Left forelimb (tissue), 1 donor: Measurements from ENCODE around the gene ZFYVE16.
"Not testable (repeated sequence)": the region's sequence is repeated elsewhere in the genome, so short reads cannot be mapped to it uniquely, and the experiment has no call there.

Source experiments
- DNase-seq: peaks from one replicate; pipeline ENCODE4 v3.0.0-alpha.2; 2018; ENCODE audit warnings: low spot score

The ZFYVE16 gene

DNA sequence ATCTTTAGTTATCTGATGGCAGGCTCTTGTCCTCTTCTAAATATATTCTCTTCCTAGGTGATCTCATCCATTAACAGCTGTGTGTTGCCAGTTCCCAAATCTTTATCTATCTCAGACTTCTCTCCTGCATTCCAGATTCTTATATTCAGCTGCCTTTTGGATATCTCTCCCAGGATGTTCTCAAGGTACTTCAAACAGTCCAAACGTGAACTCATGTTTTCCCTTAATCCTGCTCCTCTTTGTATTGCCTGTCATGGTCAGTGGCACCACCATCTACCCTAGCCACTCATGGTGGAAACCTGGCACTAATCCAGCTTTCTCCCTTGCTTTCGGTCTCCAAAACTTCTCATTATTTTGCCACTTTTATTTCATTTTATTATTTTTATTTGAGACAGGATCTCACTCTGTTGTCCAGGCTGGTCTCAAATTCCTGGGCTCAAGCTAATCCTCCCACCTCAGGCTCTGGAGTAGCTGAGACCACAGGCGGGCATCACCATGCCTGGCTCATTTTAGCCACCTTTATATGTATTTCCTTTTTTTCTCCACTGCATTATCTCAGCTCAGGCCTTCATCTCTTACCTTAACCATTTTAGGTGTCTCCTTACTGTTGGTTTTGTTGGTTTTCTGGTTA lies 3.8 kb downstream of the ZFYVE16 start:
- no peak for DNase-seq

DNA sequence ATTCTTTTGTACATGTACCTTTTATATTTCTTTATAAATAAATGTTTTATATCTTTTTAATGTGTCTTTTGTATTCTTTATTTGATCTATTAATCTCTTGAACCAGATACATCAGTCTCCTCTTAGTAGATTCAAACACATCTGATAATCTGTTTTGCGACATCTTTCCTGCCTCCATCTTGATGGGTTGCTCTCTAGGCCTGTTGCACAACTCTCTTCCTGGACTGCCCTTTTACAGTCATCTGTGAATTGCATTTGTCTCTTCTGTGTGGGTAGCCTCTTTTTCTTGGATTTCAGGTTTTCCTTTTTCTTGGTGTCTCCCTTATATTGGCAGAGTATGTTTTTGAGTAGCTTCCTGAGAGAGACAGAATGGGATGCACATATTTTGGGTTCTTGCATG lies 6.2 kb downstream of the ZFYVE16 start:
- no peak for DNase-seq

DNA sequence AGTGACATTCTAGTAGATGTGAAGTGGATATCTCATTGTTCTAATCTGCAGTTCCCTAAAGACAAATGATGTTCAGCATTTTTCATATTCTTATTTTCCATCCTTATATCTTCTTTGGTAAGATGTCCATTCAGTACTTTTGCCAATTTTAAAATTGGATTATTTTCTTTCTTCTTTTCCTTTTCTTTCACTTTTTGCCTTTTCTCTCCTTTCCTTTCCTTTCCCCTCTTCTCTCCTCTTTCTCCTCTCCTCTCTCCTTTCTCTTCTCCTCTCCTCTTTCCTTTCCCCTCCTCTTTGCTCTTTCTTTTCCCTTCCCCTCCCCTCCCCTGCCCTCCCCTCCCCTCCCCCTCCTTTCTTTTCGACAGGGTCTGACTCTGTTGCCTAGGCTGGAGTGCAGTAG lies 10.1 kb downstream of the ZFYVE16 start:
- DNase-seq = no peak

DNA sequence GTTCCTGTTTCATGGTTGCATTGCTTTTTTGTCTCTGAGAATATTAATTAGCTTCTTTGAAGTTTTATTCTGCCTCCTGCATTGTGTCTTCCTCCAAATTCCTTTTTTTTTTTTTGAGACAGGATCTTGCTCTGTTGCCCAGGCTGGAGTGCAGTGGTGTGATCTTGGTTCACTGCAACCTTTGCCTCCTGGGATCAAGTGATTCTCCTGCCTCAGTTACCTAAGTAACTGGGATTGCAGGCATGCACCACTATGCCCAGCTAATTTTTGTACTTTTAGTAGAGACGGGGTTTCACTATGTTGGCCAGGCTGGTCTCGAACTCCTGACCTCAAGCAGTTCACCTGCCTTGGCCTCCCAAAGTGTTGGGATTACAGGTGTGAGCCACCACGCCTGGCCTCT lies 16.5 kb downstream of the ZFYVE16 start:
- DNase-seq = not testable (repeated sequence)

DNA sequence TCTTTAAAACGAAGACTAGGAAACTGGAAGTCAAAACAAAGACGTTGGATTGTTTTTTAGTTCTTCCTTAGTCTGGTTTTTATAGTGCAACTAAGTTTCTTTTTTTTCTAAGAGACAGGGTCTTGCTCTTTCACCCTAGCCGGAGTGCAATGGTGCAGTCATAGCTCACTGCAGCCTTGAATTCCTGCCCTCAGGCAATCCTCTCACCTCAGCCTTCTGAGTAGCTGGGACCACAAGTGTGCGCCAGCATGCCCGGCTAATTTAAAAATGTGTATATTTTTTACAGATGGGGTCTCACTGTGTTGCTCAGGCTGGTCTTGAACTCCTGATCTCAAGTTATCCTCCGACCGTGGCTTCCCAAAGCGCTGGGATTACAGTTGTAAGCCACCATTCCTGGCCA lies 27.6 kb downstream of the ZFYVE16 start:
- no peak for DNase-seq

DNA sequence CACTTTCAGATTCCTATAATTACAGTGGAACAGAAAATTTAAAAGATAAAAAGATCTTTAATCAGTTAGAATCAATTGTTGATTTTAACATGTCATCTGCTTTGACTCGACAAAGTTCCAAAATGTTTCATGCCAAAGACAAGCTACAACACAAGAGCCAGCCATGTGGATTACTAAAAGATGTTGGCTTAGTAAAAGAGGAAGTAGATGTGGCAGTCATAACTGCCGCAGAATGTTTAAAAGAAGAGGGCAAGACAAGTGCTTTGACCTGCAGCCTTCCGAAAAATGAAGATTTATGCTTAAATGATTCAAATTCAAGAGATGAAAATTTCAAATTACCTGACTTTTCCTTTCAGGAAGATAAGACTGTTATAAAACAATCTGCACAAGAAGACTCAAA lies 29.5 kb downstream of the ZFYVE16 start:
- no peak for DNase-seq

DNA sequence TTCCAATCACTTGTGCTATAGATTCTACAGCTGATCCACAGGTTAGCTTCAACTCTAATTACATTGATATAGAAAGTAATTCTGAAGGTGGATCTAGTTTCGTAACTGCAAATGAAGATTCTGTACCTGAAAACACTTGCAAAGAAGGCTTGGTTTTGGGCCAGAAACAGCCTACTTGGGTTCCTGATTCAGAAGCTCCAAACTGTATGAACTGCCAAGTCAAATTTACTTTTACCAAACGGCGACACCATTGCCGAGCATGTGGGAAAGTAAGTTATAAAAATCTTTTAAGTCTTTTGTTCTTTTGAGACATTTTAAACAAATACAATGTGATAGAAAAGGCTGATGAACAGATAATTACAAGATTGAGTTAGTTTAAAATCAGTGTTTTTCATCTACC lies 30.9 kb downstream of the ZFYVE16 start:
- DNase-seq = no peak

DNA sequence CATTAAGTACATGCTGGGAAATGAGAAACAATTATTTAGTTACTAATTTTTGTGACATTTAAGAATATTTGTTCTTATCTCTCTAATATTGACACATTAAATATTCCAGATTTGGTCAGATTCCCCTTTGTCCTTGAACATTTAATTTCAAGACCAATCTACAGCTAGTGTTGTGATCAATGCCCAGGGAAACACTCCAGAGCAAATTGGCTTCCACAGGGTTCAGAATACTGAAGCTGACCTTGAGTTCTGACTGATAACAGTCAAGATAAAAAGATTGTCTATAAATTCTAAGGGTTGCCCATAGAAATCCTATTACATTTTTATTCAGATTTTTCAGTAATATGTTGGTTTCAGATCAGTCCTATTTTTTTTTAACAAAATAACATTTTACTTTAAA lies 31.3 kb downstream of the ZFYVE16 start:
- no peak for DNase-seq

DNA sequence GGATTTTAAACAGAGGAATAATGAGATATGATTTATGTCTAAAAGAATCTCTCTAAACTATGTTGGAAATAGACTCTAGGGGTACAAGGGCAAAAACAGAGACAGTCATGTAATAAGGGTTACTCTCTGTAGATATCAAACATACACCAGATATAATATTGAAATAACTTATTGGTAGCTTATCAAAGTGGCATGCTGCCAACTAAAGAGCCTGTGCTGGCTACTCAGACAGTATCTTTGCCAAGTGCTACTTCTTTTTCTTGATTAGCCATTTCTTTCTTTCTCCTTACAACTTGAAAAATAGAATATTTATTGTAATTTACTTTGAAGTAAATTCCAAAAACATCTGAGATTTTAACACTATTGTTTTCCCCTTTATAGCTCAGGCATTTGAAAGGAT lies 34.9 kb downstream of the ZFYVE16 start:
- DNase-seq = no peak

DNA sequence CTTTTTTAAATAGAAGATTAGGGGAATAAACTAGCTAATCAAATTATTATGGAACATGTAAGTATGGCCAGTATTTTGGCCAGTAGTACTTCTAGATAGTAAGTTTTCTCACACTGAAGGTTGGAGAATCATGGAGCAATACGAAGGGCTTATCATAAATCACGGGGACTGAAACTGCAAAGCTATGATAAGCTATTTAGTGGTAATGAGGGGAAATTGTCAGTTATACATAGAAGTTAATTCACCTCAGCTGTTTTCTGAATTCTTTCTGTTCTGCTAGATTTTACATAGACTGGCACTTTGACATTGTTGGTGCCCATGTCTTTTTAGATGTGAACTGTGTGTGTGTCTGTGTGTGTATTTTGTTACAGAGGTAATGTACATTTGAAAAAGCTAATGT lies 45.5 kb downstream of the ZFYVE16 start:
- DNase-seq = no peak

DNA sequence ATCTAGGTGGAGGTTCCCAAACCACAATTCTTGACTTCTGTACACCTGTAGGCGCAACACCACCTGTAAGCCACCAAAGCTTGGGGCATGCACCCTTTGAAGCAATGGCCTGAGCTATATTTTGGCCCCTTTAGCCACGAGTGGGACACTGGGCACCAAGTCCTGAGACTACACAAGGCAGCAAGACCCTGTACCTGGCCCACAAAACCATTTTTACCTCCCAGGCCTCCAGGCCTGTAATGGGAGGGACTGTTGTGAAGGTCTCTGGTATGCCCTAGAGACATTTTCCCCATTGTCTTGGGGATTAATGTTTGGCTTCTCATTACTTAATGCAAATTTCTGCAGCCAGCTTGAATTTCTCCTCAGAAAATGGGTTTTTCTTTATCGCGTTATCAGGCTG lies 55.4 kb downstream of the ZFYVE16 start:
- DNase-seq = no peak

DNA sequence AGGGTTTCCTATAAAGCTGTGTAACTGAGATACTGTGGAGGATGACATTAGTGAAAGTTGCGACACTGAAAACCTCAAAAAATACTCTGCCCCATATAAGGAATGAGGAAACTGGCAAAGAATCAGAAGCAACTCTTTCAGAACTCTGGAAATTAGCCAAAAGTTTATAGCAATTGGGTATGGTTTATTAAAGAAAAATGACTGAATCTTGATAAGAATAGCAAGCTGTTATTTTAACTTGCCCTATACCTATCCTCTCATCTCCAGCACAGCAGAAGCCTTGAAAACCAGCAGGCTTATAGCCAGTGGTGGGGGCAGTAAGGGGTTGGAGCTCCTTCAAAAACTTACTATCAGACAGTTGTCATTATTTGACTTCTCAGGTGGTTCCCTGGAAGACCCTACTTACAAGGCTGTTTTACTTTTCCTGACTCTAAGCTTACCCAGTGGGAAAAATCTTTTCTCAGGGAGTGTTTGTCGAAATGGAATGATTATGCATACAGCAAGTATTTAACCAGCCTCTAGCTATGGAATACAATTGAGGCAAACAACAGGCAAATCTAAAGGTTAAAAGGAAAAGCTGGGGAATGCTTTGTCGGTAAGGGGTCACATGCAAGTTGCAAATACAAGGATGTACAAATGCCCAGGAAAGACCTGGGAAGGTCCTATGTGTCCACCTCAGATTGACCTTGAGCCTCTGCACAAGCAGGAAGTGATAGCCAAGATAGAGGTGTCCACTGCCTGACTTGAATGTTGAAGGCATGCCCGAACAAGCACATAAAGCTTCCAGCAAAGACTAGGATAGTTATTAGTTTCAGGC lies 59.0 kb downstream of the ZFYVE16 start:
- no peak for DNase-seq

DNA sequence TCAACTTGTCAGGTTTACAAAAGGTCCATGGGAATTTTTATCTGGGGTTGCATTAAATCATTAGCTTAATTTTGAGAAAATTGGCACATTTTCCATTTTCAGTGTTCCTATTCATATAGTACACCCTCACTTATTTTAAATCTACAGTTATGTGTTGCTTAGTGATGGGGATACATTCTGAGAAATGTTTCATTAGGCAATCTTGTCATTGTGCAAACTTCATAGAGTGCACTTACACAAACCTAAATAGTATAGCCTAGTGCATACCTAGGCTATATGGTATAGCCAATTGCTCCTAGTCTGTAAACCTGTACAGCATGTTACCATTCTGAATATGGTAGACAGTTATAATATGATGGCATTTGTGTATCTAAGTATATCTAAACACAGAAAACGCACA lies 60.3 kb downstream of the ZFYVE16 start:
- no peak for DNase-seq

DNA sequence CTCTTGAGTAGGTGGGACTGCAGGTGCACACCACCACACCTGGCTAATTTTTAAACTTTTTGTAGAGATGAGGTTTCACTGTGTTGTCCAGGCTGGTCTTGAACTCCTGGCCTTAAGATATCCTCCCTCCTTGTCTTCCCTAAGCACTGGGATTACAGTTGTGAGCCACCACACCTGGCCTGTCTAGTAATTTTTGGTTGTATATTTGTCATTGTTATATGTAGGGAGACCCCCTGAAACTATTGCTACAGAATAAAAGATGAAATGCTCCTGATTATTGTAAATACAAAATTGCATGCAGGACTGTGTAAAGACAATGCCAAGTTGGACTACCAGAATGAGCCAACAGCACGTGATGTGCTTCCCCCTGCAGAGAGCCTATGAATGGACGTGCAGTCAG lies 62.8 kb downstream of the ZFYVE16 start:
- DNase-seq = not testable (repeated sequence)

DNA sequence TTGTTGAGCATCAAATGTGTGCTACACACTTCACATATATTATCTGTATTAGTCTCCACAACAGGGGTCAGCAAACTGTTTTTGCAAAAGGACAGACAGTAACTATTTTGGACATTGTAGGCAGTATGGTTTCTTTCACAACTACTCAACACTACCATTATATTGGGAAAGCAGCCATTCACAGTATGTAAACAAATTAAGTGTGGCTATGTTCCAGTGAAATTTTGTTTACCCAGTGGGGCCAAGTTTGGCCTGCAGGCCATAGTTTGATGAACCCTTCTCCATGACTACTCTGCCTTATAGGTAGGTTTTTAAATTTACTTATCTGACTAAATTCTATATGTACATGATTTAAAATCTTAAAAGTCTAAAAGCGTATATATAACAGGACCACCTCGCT lies 67.1 kb downstream of the ZFYVE16 start:
- no peak for DNase-seq

DNA sequence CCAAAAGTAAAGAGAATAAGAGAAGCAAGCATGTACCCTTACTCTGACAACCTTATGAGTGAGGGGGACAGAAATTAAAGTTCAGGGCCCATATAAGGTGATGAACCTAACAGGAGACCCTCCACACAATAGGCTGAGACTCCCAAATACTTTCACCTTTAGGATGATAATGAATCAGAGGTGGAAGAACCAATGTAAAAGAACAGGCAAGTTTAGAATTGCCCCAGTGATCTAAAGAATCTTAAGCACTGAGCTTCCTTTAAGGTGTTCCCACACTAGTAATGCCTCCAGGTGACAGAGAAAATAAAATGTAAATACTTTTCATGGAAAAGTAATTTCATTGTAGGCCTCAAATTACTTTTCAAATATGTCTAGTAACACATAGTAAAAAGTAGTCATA lies 71.8 kb downstream of the ZFYVE16 start:
- no peak for DNase-seq

DNA sequence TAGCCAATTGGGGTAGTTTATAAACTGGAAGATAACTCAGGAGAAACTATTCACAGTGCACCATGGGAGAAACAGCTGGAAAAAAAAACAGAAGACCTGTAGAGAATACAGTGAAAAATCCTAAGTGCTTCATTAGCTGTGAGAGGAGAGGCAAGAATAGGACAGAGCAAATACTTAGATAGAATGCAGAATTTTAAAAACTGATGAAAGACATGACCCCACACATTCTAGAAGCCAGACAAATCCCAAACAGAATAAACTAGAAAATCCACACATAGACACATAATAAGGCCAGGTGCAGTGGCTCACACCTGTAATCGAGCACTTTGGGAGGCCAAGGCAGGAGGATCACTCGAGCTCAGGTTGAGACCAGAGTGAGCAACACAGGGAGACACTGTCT lies 72.5 kb downstream of the ZFYVE16 start:
- DNase-seq = no peak

DNA sequence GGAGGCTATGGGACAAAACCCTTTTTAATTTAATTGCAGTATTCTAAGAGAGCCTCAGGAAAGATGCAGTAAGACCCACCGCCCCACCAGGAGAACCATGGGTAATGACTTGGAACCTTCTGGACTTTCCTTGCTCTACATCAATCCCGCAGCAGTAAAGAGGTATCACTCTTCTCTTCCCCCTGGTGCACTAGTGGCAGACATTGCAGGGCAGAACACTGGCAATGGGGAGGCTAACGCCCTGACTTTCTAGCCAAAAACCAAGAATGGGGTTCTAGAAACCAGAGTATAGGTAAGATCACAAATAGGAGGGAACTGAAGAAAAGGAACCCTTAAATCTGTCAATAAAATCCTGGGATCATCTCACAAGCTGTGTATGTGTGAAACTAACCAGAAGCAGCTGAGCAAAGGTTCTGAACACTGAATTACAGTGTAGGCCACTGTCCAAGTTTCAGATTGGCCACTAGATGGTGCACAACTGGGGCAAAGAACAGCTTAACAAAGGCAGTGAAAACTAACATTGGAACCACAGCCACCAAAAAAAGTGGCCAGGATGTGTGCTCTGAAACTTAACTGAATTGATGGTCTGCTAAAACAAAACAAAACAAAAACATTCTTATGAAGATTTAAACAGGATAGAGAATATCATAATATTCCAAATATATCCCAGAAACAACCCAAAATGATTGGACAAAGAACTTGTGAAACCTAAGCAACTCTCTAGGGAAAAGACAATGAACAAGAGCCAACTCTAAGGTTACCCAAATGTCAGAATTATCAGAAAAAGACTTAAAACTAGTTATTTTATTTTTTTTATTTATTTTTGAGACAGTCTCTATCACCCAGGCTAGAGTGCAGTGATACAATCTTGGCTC lies 73.4 kb downstream of the ZFYVE16 start:
- DNase-seq = no peak

DNA sequence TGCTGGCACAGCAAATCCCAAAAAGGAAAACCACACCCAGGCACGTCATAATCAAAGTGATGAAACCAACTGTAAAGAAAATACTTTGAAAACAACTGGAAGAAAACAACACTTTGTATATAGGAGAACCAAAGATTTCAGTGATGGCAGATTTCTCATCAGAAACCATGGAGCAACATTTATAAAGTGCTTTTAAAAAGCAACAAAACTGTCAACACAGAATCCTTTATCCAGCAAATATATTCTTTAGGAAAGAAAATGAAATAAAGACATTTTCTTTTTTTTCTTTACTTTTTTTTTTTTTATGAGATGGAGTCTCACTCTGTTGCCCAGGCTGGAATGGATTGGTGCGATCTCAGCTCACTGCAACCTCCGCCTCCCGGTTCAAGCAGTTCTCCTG lies 74.7 kb downstream of the ZFYVE16 start:
- no peak for DNase-seq

DNA sequence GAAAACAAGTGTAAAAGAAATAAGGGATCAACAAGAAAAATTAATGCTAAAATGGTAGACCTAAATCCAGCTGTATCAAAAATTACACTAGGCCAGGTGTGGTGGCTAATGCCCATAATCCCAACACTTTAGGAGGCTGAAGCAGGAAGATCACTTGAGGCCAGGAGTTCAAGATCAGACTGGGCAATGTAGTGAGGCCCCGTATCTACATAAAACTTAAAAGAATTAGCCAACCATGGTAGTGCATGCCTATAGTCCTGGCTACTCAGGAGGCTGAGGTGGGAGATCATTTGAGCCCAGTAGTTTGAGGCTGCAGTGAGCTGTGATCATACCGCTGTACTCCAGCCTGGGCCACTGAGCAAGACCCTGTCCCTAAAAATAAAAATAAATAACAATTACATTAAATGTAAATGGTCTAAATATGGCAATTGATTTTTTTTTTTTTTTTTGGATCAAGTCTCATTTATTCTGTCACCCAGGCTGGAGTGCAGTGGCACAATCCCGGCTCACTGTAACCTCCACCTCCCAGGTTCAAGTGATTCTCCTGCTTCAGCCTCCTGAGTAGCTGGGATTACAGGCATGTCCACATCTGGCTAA lies 75.9 kb downstream of the ZFYVE16 start:
- no peak for DNase-seq

DNA sequence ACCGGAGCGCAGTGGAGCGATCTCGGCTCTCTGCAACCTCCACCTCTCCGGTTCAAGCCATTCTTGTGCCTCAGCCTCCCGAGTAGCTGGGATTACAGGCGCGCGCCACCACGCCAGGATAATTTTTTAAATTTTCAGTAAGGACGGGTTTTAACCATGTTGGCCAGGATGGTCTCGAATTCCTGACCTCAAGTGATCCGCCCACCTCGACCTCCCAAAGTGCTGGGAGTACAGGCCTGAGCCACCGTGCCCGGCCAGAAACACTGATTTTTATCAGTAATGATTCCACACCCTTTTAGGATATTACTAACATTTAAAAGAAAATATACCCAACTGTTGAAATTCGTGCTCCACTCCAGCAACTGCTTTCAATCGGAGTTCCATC lies 79.6 kb downstream of the ZFYVE16 start:
- DNase-seq = no peak
